GM04503 (cell line): ENCODE results near the gene FXYD3.
"Not testable (repeated sequence)": the region's sequence is repeated elsewhere in the genome, so short reads cannot be mapped to it uniquely, and the experiment has no call there.

ENCODE experiments used
- DNase-seq: peaks from one replicate; pipeline ENCODE4 v3.0.0-alpha.2; 2012; ENCODE audit warnings: low read depth

Gene FXYD3

DNA sequence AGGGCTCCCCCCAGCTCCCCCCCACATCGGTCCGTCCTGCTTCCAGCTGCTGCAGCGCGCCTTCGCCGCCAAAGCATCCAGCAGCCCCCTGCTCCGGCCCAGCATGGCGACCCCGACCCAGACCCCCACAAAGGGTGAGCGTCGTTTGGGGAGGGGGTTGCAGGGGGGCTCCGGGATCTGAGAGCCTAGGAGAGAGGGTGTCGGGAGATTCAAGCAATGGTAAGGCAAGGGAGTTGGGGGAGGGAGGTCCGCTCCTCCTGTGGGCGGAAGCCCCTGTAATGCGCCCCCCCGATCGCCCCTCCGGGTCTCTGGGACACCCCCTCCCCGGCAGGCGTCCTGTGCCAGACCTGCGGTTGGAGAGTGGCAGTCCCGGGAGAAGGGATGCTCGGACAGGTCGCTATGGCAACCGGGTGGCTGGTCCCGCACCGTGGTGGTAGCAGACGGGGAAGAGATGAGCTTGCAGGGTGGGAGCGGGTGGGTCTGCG lies 27.6 kb downstream of the FXYD3 start, which contains the start of gene FXYD7:
FXYD7 (plus strand) TSS at position 25 of the 485 bp plus-strand sequence; CDS start at position 104, 79 bp downstream.
- DNase-seq: no peak

DNA sequence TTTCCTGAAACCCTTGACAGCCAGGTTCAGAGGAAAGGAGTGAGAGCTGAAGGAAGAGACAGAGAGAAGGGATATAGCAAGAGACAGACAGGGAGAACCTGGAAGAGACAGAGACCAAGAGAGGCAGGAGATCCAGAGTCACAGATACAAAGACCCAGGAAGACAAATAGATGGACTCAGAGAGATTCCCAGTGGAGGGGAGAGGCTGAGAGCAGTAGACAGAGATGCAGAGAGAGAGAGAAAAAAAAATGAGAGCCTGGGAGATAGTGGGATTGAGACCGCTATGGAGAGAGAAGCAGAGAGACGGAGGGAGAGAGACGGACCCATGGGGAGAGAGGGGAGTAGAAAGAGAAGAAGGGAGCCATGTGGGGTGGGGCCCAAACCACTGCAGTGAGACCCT lies 28.2 kb downstream of the FXYD3 start:
- DNase-seq: no peak

DNA sequence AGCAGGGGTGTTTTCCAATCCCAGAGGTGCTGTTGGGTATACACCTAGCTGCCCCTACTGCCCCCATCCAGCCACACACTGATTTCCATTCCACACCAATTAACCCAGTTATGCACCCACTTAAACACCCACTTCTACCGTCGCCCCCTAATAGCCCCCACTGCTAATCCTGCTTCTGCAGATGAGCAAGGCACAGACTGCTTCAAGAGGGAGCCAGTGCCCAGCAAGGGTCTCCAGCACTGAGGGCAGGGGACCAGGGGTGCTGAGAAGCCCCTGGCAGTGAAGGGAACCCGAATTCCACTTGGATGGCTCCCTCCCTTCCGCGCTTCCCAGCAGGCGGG lies 28.6 kb downstream of the FXYD3 start:
- DNase-seq: no peak

DNA sequence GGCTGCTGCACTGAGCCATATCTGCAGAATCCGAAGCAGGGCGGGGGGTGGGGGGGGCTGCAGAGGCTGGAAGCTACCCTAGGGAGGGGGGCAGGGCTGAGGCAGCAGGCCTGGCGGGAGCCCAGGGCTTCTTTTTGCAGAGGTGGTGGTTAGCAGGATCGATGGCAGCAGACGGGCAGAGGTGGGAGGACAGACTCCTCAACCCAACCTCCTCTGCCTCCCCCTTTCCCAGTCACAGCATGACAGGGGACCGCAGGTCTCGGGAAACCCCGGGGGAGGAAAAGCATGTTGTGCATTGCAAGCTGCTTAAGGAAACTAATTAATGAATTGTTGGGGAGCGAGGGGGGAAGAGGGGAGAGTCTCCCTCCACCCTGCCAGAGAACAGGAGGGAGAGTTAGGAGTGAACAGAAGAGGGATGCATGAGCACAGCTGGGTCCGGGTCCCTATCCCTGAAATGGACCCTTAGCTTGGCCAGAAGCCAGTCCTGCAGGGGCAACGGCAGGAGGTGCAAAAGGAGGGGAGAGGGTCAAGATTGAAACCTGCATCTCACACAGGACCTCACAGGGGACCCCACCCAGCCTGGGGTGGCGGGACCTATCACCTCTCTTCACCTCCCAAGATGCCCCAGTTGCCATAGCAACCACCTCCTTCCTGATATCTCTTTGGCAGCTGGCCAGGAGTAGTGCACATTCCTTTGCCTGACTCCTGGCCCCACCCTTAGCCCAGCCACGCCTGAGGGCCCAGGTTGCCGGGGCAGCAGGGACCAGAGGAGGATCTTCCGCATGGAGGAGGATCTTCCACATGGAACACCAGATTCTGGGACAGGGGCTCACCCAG lies 29.2 kb downstream of the FXYD3 start:
- DNase-seq: no peak

DNA sequence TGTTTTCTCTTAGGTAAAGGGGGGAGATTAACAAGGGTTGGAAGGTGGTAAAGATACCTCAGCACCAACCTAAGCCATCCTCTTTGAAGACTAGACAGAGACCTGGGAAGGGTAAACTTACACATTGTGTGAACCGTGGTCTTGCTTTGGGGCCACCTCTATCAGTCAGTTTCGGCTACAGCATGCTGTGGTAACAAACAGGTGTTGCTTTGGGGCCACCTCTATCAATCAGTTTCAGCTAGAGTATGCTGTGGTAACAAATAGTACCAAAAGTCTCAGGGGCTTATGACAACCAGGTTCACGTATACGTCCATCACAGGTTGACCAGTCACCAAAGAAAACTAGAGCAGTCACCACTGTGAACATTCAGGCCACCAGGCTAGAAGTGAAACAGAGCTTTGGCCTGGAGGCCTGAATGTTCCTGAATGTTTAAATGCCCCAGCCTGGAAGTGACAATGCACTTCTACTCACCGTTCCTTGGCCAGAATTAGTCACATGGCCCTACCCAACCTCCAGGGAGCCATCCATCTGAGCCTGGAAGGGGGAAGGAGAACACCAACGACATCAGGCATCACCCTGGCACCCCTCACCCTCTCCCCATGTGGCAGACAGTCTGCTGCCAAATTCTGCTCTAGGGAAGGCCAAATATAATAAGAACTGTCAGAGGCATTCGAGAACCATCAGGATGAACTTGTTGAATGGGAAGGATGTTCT lies 31.3 kb downstream of the FXYD3 start:
- DNase-seq: no peak

DNA sequence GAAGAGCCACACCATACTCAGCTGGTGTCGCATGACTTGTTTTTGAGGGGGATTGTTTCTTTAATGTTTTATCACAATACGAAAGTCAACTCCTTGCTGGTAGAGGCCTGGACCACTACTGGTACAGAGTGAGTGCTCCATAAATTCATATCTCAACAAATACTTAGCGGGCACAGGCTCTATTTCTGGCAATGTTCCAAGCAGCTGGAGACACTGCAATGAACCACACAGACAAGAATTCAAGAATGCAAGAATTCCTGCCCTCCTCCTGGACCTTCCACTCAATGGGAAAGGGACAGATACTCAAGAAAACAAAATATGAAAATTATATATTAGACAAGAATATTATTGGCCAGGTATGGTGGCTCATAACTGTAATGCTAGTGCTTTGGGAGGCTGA lies 33.8 kb downstream of the FXYD3 start:
- no peak for DNase-seq

DNA sequence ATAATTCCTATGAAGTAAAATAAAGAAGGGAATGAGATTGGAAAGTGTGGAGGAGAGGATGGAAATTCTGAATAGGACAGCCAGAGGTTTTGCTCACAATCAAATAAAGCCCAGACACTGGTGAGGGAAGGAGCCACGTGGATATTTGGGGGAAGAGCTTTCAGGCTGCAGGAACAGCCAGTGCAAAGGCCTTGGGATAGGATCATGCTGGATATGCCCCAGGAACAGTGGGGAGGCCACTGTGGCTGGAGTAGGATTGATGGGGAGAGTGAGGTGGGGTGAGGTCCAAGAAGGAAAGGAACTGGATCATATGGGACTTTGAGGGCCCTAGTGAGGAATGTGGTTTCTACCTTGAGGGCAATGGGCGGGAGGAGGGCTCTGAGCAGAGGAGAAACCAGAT lies 34.8 kb downstream of the FXYD3 start:
- no peak for DNase-seq

DNA sequence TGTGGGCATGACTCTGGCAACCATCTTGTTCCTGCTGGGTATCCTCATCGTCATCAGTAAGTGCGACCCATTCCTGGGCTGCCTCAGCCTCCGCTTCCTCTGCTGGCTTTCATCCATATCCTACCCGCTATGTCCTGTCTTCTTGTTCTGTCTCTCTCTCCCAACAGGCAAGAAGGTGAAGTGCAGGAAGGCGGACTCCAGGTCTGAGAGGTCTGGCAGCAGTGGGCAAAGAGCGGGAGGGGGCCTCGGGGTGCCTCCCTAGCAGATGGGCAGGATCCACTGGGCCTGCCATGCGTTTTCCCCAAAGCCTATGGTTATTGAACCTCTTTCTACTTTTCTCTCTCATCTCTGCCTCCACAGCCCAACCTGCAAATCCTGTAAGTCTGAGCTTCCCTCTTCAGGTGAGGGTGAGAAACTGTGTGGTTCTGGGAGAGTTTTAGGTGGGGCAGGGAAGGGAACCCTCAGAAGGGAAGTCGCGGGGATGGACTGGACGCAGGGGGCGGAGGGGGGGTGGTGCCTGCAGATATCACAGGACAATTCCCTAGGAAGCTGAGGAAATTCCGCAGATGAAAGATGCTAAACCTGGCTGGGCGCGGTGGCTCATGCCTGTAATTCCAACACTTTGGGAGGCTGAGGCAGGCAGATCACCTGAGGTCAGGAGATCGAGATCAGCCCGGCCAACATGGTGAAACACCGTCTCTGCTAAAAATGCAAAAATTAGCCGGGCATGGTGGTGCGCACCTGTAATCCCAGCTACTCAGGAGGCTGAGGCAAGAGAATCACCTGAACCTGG lies 35.8 kb downstream of the FXYD3 start:
- no peak for DNase-seq

DNA sequence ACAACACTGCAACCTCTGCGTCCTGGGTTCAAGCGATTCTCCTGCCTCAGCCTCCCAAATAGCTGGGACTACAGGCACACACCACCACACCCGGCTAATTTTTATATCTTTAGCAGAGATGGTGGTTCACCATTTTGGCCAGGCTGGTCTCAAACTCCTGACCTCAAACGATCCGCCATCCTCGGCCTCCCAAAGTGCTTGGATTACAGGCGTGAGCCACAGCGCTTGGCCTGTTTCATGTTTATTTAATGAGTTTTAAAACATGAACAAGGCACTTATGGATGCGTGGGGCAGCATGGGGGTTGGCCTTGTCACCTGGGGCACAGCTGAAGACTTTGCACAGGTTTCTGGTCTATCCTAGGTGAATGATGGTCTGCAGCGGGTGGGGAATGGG lies 37.5 kb downstream of the FXYD3 start:
- not testable (repeated sequence) for DNase-seq

DNA sequence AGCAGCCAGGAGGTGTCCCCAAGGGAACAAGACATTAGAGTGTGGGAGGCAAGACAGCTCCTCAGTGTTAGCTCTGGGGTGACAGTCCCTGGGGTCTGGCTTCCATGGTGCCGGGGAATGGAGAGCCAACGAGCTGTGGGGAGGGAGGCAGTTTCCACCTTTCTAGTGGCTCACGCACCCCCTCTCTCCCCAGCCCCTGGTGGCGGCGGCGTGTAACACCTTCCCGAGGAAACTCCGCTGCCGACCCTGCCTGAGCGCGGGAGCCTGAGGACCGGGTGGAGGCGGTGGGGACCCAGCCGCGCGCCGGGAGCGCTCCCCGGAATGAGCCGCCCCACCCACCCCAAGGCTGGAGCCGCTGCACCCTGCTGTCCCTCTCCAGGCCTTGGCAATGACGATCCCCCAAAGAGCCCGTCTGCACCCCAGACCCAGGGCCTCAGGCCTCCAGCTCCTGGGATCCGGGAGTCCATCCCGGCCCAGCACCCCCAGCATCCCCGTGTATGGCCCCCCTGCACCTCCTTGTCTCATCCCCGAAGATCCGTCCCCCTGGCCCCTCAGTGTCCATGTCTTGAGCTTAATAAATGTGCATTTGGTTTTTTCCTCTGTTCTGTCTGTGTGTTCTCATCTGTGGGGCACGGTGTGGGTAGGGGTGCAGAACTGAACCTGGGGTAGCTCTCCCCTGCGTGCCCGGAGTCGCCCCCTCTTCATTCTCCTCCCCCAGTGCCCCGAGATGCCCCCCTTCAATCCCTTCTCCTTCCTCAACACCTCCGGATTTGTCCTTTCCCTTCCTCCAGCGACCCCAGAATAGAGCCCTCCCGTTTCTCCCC lies 38.3 kb downstream of the FXYD3 start:
- no peak for DNase-seq

DNA sequence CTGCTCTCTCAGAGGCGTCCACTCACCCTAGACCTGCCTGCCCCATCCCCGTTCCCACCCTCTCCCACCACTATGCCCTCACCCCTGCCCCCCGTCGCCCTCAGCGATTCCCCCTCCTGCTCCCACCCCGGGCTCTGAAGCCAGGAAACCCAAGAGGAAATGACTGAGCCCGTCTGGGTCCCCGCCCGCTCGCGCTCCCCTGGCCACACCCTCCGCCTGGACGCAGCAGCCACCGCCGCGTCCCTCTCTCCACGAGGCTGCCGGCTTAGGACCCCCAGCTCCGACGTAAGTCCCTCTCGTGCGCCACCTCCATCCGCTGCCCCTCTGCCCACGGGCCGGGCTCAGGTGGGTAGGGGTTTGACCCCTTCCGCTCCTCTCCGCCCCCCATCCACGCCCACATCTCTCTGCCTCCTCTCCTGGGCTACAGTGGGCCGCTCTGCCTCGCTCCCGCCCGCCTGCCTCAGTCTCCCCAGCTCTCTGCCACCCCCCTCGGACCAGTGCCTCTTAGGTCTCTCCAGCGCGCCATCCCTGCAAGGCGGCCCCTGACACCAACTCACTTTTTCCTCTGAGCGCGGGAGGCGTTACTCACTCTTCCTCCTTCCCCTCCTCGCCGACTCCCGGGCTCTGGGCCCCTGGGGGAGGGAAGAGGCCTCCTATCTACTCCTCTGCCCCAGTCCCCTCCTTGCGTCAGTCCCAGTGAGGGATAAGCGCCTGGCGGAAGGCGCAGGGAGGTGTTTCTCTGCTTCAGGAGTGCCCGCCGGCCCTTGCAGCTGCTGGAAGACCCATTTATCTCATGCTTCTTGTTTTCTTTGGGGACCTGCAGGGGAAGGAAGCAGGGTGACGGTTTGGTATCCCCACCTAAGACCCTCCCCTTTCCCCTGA lies 39.1 kb downstream of the FXYD3 start, which contains the start of gene FXYD5:
FXYD5 (plus strand) TSS at position 211 of the 882 bp plus-strand sequence. CDS start 816 bp downstream, outside the sequence.
- no peak for DNase-seq

DNA sequence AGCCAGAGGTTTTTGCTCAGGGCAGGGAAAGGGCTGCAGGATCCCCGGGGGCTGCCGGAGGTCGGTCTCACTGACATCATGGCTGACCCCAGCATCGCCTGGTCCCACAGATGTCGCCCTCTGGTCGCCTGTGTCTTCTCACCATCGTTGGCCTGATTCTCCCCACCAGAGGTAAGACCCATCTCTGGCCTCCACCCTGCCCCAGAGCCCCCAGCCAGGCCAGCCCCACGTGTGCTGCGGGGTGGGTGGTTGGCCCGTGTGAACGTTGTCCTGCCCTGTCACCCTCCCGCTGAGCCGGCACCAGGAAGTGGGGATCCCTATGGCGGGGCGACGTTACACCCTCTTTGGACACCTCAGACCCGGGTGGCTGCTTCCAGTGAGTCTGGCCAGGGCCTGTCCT lies 39.8 kb downstream of the FXYD3 start:
- no peak for DNase-seq

DNA sequence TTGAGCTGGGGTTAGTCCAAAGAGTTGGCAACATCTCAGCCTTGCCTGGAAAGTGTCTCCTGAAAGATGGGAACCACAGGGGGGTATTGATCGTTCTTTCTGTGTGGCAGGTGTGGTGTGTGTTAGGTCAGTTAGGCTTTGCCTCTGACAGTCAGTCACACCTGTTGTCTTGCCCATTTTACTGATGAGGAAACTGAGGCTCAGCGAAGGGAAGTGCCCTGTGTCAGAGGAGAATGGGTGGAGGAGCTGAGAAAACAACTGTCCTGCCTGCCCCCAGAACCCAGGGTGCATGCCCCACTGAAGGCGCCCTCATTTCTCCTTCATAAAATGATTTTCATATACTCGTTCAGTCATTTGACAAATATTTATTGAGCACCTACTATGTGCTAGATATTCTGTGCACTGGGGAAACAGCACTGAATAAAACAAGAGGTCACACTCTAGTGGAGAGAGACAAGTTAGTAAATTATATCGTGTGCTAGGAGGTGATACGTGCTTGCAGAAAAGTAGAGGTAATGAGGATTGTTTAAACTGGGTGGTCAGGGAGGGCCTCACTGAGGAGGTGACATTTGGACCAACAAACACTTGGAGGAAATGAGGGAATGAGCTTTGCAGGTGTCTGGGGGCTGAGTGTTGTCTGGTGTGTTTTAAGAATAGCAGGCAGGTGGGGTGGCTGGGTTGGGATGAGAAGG lies 40.5 kb downstream of the FXYD3 start:
- DNase-seq: no peak

DNA sequence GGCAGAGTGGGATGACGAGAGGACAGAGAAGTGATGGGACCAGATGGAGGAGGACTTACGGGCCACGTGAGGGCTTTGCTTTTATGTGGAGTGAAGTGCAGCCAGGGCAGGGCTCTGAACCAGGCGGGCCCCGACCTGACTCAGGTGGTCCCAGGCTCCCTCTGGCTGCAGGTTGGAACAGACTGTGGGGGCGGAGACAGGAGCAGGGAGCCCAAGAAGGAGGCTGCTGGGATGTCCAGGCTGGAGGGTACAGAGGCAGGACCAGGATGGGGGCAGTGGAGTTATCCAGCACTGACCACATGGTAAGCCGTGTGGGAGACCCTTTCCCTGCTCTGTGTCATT lies 41.0 kb downstream of the FXYD3 start:
- no peak for DNase-seq

DNA sequence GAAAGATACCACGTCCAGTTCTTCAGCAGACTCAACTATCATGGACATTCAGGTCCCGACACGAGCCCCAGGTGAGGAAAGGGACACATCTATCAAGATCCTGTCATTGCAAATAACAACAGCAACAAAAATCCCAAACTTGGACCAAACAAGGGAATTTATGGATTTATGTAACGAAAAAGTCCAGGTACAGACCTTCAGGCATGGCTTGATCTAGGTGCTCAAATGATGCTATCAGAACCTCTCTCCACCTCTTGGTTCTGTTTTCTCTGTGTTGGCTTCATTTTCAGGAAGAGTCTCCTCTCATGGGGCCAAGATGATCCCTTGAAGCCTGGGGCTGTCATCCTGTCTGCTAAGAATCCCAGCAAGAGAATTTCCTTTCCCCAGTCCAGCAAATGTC lies 41.8 kb downstream of the FXYD3 start:
- DNase-seq: no peak

DNA sequence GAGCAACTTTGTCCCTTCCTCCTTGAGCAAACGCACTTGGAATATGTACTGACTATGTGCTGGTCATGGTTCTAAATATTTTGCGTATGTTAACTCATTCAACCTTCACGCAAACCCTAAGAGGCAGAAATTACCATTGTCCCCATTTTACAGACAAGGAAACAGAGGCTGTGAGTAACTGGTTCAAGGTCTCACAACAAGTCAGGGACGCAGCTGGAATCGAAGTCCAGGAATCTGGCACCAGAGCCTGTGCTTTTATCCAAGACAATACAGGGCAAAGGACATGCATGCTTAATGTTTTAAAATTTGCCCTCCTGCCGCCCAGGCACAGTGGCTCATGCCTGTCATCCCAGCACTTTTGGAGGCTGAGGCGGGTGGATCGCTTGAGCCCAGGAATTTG lies 44.0 kb downstream of the FXYD3 start:
- no peak for DNase-seq

DNA sequence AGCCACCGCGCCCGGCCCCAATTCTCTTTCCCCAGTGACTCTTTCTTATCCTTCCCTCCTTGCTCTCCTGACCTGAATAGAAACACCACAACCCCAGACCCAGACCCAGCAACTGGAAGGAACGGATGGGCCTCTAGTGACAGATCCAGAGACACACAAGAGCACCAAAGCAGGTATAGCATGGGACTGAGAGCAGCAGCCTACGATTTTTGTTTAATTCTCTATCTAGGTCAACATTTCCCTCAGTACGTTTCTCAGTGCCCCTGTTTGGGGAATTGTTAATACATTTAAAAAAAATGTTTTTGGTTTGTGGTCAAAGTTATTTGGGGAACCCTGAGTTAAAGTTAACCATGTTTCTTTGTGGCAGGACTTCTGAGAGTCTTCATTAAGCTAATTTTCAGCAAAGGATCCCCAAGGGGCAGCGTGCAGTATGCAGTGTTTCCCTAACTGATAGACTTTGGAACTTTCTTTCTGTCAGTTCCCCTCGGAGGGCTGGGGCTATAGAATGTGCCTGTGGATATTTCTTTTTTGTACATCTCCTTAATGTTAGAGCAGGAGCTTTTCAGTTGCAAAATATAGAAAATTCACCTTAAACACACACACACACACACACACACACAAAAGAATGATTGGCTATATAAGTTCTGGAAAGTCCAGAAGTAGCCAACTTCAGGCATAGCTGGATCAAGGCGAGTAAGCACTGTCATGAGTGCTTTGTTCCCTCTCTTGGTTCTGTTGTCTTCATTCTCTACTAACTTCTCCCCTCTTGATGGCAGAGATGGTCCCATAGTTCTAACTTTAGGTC lies 45.2 kb downstream of the FXYD3 start:
- no peak for DNase-seq

DNA sequence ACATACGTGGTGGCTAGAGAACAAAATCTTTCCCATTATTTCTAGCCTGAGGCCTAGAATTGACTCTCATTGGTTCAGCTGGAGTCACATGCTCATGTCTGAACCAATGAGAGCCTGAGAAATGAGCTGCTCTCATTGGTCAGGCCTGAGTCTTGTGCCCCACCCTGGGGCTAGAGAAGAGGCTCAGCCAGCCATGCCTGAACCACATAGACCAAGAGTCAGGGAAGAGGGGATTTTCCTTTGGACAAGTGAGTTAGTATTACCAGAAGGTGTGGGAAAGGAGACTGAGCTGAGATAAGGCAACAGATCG lies 45.8 kb downstream of the FXYD3 start:
- DNase-seq: no peak
